ENCODE measurements around the gene VEPH1. TPM values are rescaled to one million over a fixed set of nuclear protein-coding genes. Genes with fewer than 3 reads are reported as not detected.

The VEPH1 gene
- total RNA-seq = under 1 TPM in 6 of 10 donors, not detected in 4; 0.07 to 0.85 (median 0.62) TPM
- polyA plus RNA-seq = under 1 TPM in 1 of 2 donors, not detected in 1; 0.13 TPM
- long read RNA-seq, donor 1 = 0 reads
- long read RNA-seq, donor 2, partial matches to known transcripts = 0 of 1 reads
- long read RNA-seq, donor 2, other reads (novel, unspliced or antisense) = 0 of 1 reads
- long read RNA-seq, donor 3, partial matches to known transcripts = 0 of 1 reads
- long read RNA-seq, donor 3, other reads (novel, unspliced or antisense) = 1 of 1 reads

GRCh38 chr3:157502916-157503595 lies at the start of gene VEPH1:
Gene VEPH1, minus strand, starts transcription at chr3:157503416. Its CDS starts 8,067 bp downstream, at chr3:157495349.
- ATAC-seq (no peak), DNase-seq (no peak)
- H3K4me1 ChIP-seq = peaks cover 0 to 13% (median 9%) of the 10 kb centered on the region in 9 donors
- peaks cover 0 to 65% (median 34%) of the 10 kb centered on the region in 7 donors for H3K27me3 ChIP-seq
- intact Hi-C loops (cut with DNase I) = no loop called here
- H3K36me3 ChIP-seq = no peaks in the 10 kb centered on the region
- no peak within 1 kb of the TSS for H3K27ac ChIP-seq
- 72 to 74% methylated on average over 7 of the region's 7 CpGs for WGBS, 2 donors
- no peak for TF ChIP-seq CTCF (IDR thresholded peaks at IDR 0.05)
- no peak within 1 kb of the TSS for H3K4me3 ChIP-seq
- no peaks in the 10 kb centered on the region for H3K9me3 ChIP-seq

- no peak overlapping the region for H3K4me3 ChIP-seq
- no peak overlapping the region for H3K27ac ChIP-seq
- WGBS, 2 donors = 67 to 82% methylated on average over 1 of the region's 1 CpG
- H3K27me3 ChIP-seq = no peaks in the 10 kb centered on the region
- H3K4me1 ChIP-seq = no peaks in the 10 kb centered on the region
- DNase-seq (no peak), ATAC-seq (no peak)
- H3K9me3 ChIP-seq = peaks cover 0 to 19% (median 6%) of the 10 kb centered on the region in 11 donors
- no peak for TF ChIP-seq CTCF (IDR thresholded peaks at IDR 0.05)
- H3K36me3 ChIP-seq = no peaks in the 10 kb centered on the region
- intact Hi-C loops (cut with DNase I) = no loop called here
Observed at GRCh38 chr3:157551961-157552360, 48.7 kb upstream of the VEPH1 start.

- intact Hi-C loops (cut with DNase I) = no loop called here
- Histone ChIP-seq H3K27me3 (peaks cover 0 to 1% (median 0%) of the 10 kb centered on the region in 7 donors), H3K27ac (no peak overlapping the region), H3K4me3 (no peak overlapping the region), H3K9me3 (peaks cover 0 to 19% (median 6%) of the 10 kb centered on the region in 11 donors), H3K4me1 (no peaks in the 10 kb centered on the region), H3K36me3 (no peaks in the 10 kb centered on the region)
- TF ChIP-seq CTCF (IDR thresholded peaks at IDR 0.05) = no peak
- DNase-seq (no peak), ATAC-seq (no peak)
- WGBS, 2 donors = 85 to 86% methylated on average over 2 of the region's 2 CpGs
Observed at GRCh38 chr3:157549498-157549897, 46.3 kb upstream of the VEPH1 start.

- Histone ChIP-seq H3K4me1 (peaks cover 0 to 12% (median 0%) of the 10 kb centered on the region in 9 donors), H3K4me3 (no peak overlapping the region), H3K36me3 (no peaks in the 10 kb centered on the region), H3K27me3 (peaks cover 0 to 26% (median 6%) of the 10 kb centered on the region in 7 donors), H3K27ac (peak overlapping the region in 2 of 10 donors; percentile 7 to 68), H3K9me3 (peaks cover 0 to 15% (median 4%) of the 10 kb centered on the region in 11 donors)
- 68 to 81% methylated on average over 4 of the region's 4 CpGs for WGBS, 2 donors
- TF ChIP-seq CTCF (IDR thresholded peaks at IDR 0.05) = no peak
- ATAC-seq (peak in 6 of 8 donors; percentile 16 to 62 (median 36)), DNase-seq (no peak)
- intact Hi-C loops (cut with DNase I) = no loop called here
Observed at GRCh38 chr3:157544501-157545130, 41.4 kb upstream of the VEPH1 start.
